HK-2 (cell line): ENCODE measurements around the gene ASPDH.

ENCODE experiments used
- DNase-seq: peaks from one replicate; pipeline ENCODE4 v3.0.0-alpha.2; 2018; ENCODE audit not compliant: unreplicated experiment

Gene ASPDH

GRCh38 chr19:50496189-50497021, 17.3 kb downstream of the ASPDH start:
- DNase-seq: no peak

- DNase-seq: no peak
Observed at GRCh38 chr19:50495020-50495531, 18.6 kb downstream of the ASPDH start.

- no peak for DNase-seq
Observed at GRCh38 chr19:50494186-50495019, 19.3 kb downstream of the ASPDH start.

GRCh38 chr19:50493171-50493570, 20.5 kb downstream of the ASPDH start:
- DNase-seq: no peak

- DNase-seq: no peak
Observed at GRCh38 chr19:50492303-50493052, 21.2 kb downstream of the ASPDH start.

GRCh38 chr19:50490991-50491472, 22.7 kb downstream of the ASPDH start:
- no peak for DNase-seq

GRCh38 chr19:50490411-50490811, 23.3 kb downstream of the ASPDH start:
- no peak for DNase-seq

GRCh38 chr19:50489461-50490011, 24.2 kb downstream of the ASPDH start:
- DNase-seq: no peak

- no peak for DNase-seq
Observed at GRCh38 chr19:50488389-50489194, 25.1 kb downstream of the ASPDH start.

- peak; percentile 21 for DNase-seq
Observed at GRCh38 chr19:50486823-50487515, 26.7 kb downstream of the ASPDH start.

- no peak for DNase-seq
Observed at GRCh38 chr19:50485284-50485955, 28.3 kb downstream of the ASPDH start.

GRCh38 chr19:50482916-50483315, 30.8 kb downstream of the ASPDH start:
- no peak for DNase-seq

GRCh38 chr19:50482271-50482855, 31.4 kb downstream of the ASPDH start:
- DNase-seq: no peak

- no peak for DNase-seq
Observed at GRCh38 chr19:50481351-50482149, 32.2 kb downstream of the ASPDH start.

- no peak for DNase-seq
Observed at GRCh38 chr19:50480281-50481111, 33.2 kb downstream of the ASPDH start.

- no peak for DNase-seq
Observed at GRCh38 chr19:50479761-50480251, 33.9 kb downstream of the ASPDH start.
